GM20431 (cell line): ENCODE data around the gene ETF1.
"Not testable (repeated sequence)": the region's sequence is repeated elsewhere in the genome, so short reads cannot be mapped to it uniquely, and the experiment has no call there.

Source experiments
- in situ Hi-C: fragments of 300-500 bp; cut with MseI, MboI; formaldehyde crosslinking; loops from one replicate; pipeline ENCODE4 v1.15.0; 2020; ENCODE audit warnings: low sequenced_read_pairs; ENCODE audit not compliant: unreplicated experiment

The ETF1 gene

DNA sequence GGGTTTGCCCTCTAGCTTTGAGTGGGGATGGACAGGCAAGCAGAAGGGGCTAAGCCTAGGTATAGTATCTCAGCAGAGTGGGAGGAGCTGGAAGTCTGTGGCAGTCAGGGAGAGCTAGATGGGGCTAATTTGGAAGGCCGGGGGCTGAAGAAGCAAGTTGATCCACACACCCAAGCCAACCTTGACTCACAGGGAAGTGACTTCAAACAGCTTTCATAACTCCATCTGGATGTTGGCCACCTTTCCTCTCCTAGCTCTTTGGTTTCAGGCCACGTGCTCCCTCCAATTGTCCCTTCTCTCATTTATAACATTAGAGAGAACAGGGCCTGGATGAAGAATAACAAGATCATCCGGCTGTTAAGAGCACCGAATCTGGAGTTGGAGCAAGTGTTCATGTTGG, 40.9 kb downstream of the ETF1 start:
- in situ Hi-C loops = no loop called here

DNA sequence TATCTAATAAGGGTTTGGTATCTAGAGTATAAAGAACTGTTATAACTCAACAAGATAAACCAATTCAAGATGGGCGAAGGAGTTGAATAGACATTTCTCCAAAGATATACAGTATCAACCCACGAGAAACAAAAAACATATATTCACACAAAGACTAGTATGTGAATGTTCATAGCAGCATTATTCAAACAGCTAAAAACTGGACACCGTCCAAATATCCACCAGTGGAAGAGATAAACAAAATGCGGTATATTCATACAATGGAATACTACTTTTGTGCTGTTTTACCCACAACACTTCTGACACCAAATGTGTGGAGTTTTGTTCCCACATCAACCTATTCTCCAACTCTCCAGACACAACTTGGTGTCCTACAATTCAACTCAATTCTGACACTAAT, 44.7 kb downstream of the ETF1 start:
- in situ Hi-C loops = no loop called here

DNA sequence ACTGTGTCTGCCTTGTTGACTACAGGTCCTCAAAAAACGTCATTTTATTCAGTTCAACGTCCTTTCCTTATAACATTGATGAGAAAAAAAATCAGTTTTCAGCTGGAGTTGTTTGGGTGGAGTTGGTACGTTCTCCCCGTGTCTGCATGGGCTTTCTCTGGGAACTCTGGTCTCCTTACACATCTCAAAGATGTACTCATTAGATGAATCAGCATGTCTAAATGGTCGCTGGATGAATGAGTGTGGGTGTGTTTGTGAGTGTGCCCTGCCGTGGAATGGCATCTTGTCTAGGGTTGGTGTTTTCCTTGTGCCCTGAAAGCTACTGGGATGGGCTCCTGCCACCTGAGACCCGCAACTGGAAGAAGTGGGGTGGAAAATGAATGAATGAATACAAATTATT, 47.7 kb downstream of the ETF1 start:
- in situ Hi-C loops = no loop called here

DNA sequence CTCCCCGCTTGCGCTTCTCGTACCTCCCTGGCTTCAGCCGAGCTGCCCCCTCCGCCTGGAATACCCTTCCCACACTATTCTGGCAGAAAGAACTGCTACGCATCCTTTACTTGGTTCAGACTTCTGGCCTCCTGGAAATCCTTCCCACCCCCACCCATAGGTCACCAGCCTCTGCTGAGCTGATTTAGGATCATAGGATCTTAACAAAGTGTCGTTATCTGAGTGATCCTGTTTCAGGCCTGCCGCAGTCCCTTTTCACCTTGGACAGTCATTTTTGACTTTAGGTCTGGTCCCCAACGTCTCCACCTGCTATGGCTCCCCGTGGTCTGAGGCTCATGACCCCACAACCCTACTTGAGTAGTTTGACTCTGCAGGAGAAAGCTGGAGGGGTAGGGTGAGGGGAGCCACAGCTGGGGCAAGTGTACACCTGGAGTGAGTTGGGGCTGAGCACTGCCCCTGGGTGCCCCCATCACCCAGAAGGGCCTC, 50.4 kb downstream of the ETF1 start:
- in situ Hi-C loops = no loop called here

DNA sequence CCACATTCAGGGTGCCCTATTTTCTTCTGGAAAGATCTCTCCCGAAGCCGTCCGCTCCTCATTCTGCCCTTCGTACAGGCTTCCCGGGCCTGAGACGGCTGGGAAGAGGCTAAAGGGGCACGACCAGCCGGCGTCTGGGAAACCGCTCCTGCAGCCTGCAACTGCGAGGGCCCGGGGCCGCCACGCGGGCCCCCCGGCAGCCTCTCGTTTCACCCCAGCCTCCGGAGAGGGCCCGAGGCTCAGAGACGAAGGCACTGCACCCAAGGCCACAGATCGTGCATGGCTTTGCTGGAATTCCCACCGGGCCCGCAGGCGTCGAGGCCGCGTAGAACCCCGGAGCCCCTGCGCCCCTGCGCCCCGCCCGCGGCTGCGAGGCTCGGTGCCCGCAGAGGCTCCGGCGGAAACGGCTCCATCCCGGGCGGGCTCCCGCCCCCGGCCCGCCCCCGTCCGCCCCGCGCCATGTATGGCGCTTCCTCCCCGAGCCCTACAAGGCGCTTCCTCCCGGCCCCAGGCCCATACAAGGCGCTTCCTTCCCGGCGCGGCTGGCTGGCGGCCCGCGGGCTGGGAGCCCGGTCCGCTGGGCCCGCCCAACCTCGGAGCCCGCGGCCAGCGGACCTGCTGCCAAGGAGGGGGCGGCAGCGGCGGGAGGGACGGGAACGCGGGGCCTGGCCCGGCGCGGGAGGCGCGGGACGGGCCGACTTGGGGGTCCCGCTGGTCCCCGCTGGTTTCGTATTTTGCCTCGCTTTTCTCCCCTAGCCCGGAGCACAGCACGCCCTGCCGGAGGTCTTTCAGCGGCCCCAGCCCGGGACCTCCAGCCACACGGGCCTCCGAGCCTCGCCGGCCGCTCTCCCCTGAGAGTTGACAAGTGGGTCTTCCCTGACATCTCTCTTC, 51.1 kb downstream of the ETF1 start:
- in situ Hi-C loops = no loop called here

DNA sequence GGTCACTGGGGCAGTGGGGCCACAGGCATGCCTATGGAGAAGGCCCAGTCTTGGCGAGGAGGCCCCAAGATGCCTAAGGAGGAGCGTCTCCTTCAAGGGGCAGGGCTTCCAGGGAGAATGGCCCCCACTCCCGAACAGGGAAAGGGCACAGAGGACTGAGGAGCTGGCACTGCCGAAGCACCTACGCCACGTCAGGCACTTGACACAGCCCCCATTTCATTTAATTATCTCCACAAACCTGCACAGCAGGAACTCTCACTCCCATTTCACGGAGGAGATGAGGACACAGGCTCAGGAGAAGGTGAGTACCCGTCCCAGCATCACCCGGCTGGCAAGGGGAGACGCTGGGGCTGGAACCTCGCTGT, 51.8 kb downstream of the ETF1 start:
- in situ Hi-C loops = no loop called here

DNA sequence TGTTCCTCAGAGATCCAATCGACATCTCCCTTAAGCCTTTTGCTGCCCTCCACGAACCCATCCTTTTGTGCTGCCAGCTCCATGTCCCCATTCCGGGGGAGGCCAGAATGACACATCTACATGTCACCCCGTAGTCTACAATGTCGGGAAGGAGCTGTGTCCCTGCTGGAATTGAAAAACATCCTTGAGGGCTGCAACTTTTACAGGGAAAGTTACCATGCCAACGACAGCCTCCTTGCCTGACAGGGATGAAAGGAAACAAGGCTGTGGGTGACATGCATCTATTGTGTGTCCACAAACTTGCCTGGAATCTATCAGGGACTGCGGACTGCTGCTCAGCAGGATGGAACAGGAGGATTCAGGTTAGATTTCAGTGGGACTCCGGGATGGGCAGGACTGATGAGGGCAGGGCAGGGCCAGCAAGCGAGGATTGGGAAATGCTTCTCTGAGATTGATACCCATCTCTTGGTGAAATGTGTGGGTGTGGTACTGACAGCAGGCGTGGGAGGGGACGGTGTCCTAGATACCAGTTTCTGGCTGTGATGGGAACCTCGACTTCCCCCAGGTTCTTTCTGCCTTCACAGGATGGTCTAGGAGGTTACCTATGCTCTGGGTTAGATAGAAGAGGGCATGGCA, 52.3 kb downstream of the ETF1 start:
- in situ Hi-C loops = no loop called here

DNA sequence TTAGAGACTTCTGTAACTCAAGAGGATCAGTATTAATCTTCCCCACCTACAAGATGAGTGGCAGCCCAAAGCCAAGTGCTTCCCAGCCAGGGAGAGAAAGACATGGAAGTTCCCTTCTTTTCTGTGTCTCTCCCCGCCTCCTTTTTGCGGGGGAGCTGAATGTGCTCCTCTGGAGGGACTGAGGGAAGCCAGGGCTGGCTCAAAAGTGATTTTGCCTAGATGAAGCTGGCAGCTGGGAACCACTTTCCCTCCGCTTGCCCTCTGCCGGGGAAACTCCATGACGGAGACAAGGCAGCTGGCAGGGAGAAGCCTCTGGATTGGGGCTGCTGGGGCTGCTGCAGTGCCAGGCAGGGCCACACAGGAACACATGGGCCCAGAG, 53.4 kb downstream of the ETF1 start:
- in situ Hi-C loops = no loop called here

DNA sequence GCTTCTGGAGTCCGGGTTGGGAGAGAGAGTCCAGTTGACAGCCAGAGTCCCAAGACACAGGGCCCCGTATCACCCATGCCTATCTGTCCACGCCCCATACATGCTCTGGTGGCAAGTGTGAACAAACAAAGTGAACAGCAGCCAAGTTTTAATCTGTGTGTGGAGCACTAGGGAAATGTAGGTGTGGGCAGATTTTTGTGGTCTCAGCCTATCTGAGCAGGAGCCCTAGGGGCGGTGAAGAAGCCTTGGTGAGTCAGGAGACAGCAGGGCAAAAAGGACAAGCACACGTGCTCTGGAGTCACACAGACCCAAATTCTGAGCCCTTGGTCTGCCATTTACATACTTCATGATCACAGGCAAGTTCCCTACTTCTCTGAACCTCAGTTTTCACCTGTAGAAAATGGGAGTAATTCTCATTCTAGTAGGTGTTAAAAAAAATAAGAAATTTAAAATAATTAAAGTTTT, 54.5 kb downstream of the ETF1 start:
- in situ Hi-C loops = no loop called here

DNA sequence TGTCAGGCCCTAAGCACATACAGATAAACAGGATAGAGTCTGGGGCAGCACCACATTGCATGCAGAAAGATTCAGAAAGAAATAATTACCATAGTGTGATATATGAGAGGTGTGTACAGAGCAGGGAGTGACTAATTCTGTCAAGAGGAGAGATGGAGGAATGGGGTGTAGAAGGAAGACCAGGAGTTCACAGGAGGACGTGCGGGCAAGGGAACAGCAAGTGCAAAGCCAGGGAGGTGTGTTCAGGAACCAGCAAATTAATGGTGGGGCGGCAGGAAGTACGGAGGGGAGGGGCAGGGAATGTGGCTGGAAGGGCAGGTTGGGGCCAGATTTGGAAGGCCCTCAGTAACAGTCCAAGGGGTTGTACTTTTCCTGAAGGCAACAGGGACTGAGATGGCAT, 60.4 kb downstream of the ETF1 start:
- in situ Hi-C loops = no loop called here

DNA sequence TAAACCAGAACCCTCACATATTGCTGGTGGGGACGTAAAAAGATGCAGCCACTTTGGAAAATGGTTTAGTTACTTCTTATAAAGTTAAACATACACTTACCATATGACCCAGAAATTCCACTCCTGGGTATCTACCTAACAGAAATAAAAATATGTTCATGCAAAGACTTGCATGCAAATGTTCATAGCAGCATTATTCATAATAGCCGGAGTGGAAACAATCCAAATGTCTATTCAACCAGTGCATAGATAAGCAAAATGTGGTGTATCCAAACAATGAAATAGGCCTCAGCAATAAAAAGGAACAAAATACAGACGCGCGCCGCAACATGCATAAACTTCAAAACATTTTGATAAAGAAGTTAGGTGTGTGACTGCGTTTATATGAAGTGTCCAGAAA, 66.1 kb downstream of the ETF1 start:
- in situ Hi-C loops = no loop called here

DNA sequence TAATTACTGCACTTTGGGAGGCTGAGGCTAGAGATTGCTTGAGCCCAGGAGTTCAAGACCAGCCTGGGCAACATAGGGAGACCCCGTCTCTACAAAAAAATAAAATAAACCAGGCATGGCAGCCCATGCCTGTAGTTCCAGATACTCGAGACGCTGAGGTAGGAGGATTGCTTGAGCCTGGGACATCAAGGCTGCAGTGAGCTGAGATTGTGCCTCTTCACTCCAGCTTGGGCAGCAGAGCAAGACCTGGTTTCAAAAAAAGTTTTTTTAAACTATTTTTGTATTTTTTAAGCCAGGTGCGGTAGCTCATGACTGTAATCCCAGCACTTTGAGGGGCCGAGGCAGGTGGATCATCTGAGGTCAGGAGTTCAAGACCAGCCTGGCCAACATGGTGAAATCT, 69.9 kb downstream of the ETF1 start:
- in situ Hi-C loops = not testable (repeated sequence)

DNA sequence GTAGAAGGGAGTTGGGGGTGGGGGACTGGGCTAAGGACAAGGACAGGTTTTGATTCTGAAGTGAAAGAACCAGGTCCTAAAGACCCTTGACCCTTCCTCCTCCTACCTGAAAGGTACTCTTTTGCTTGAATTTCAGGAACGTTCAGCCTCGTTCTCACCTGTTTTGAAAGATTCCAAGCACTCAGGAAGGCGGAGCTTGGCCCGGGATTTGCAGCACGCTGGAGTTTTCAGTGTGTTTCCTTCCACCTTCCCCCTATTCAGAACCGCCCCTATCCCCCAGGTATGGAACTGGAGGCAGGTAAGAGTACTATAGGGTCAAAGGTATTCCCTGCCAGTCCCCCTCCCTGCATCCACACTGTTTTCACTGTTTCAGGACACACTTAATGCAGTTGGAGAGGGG, 70.7 kb downstream of the ETF1 start:
- in situ Hi-C loops = no loop called here

DNA sequence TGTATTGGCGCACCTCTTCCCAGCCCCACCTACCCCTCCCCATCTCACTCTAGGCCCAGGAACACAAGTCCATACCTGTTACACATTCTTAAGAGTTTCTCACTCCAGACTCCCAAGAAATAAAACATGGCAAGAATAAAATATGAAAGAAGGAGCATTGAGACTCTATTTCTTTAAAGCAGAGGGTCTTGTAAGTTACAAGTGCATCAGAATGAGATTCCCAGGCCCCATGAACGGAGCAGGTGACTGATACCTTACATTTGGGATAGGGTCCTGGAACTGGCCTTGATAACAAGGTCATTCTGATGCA, 72.0 kb downstream of the ETF1 start:
- in situ Hi-C loops = no loop called here

DNA sequence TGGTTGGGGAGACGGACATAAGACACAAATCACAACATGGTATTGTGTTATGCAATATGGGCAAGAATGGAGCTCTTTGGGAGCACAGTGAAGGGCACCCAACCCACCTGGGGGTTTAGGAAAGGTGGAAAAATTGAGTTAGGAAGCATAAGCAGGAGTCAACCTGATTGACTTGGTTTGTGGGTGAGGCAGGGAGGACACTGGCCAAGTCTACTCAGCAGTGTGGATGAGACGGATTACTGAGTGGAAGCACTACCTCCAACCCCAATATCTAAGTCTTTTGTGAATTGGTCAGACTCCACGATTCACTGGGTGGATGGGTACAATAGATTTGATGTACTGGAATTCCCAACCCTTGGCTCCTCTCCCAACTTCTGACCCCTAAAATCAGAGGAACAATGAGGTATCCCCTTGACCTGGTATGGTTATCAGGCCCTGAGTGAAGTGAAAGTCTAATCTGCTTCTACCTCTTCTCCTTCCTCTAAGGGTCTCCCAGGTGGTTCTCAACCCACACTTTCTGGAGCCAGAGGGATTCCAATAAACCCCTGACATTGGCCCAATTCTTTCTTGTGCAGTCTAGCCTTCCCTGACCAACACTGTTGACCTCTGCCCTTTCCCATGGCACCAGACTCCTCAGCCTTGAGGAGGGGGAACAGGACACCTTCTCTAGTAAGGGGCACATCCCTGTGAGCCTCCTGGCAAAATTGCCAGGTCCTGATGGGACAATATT, 72.5 kb downstream of the ETF1 start:
- in situ Hi-C loops = no loop called here

DNA sequence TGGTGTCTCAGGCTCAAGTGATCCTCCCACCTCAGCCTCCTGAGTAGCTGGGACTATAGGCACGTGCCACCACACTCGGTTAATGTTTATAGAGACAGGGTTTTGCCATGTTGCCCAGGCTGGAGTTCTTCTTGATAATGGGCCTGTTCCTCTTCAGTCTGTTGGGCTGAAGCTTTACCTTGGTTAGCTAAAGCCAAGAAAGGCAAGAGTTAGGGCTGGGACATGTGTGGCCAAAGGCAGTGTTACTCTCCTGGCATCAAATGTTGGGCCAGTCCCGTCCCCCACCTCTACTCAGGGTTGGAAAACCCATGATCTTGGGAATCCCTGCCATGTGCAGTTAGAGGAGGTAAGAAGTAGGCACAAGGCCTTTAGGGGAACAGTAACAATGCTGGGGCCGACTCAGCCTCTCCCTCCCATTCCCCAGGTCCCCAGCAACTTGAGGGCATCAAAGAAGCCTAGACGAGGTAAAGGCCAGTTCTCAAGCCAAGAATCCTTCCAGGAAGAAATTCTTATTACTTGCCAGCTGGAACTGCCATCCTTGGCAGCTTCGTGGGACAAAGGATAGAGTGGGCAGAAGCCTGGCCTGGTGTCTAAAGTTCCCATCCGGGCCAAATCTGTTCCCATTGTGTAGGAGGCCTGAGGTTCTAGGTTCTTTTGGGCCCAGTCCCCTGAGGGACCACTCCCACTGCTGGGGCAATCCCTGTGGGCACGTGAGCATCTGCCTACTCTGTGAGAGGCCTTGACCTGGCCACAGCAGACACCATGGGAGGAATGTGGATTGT, 73.3 kb downstream of the ETF1 start:
- in situ Hi-C loops = no loop called here

DNA sequence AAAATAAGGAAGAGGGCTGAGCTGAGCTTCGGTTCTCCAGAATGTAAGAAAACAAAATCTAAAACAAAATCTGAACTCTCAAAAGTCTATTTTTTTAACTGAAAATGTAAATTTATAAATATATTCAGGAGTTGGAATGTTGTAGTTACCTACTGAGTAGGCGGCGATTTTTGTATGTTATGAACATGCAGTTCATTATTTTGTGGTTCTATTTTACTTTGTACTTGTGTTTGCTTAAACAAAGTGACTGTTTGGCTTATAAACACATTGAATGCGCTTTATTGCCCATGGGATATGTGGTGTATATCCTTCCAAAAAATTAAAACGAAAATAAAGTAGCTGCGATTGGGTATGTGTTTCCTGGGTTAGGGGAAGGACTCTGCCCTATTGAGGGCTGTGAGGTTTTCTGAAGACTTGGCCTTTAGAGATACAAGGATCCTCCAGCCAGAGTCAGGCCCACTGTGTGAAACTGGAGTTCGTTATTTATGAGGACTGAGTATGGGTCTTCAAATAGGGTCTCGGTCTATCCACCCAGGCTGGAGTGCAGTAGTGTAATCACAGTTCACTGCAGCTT, 74.0 kb downstream of the ETF1 start:
- in situ Hi-C loops = no loop called here

DNA sequence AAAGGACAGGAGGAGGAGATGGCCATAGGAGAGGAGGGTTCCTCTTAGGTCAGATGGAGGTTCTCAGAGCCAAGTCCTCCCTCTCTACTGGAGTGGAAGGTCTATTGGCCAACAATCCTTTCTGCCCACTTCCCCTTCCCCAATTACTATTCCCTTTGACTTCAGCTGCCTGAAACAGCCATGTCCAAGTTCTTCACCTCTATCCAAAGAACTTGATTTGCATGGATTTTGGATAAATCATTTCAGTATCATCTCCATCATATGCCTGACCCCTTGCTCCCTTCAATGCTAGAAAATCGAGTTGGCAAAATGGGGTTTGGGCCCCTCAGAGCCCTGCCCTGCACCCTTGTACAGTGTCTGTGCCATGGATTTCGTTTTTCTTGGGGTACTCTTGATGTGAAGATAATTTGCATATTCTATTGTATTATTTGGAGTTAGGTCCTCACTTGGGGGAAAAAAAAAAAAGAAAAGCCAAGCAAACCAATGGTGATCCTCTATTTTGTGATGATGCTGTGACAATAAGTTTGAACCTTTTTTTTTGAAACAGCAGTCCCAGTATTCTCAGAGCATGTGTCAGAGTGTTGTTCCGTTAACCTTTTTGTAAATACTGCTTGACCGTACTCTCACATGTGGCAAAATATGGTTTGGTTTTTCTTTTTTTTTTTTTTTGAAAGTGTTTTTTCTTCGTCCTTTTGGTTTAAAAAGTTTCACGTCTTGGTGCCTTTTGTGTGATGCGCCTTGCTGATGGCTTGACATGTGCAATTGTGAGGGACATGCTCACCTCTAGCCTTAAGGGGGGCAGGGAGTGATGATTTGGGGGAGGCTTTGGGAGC, 74.7 kb downstream of the ETF1 start:
- in situ Hi-C loops = no loop called here

DNA sequence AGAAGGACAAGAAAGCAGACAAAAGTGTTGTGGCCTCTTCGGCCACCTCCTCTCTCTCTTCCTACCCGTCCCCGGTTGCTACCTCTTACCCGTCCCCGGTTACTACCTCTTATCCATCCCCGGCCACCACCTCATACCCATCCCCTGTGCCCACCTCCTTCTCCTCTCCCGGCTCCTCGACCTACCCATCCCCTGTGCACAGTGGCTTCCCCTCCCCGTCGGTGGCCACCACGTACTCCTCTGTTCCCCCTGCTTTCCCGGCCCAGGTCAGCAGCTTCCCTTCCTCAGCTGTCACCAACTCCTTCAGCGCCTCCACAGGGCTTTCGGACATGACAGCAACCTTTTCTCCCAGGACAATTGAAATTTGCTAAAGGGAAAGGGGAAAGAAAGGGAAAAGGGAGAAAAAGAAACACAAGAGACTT, 75.3 kb downstream of the ETF1 start:
- in situ Hi-C loops = no loop called here
